ENCODE results near the gene PHETA1.

Gene PHETA1, protein sequence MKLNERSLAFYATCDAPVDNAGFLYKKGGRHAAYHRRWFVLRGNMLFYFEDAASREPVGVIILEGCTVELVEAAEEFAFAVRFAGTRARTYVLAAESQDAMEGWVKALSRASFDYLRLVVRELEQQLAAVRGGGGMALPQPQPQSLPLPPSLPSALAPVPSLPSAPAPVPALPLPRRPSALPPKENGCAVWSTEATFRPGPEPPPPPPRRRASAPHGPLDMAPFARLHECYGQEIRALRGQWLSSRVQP

DNA sequence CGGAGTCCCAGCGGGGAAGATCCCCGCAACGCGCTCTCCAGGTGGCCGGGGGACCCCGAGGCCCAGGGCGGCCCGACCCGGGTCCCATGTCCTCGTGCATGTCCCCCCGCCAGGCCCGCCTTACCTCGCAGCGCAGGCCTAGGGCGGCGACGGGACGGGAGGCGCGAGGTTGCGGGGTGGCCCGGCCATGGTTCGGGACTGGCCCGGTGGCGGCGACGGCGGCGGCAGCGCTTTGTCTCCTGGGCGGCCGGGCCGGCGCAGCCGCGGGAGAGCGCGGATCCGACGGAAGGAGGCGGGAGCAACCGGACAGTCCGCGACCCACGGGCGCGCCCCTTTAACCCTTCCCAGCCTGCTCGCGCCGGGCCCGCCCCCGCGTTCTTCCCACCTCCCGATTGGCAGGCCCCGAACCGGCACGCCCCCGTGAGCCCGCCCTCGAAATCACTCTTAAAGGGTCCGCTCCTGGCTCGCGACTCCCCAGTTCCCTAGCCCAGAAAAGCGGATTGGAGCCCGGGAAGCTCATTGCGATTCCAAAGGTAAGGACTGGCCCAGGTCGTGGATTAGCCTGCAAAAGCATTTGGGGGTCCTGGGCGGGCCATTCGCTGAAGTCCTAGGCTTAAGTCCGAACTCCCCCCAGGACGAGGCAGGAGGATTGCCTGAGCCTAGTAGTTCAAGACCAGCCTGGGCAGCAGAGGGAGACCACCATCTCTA, at the start of gene PHETA1:
Gene PHETA1 (minus strand): TSS at position 308 of the 708 bp plus-strand sequence. CDS start 5,668 bp downstream, outside the sequence.
- in situ Hi-C loops (cut with MboI; ENCODE audit: low sequenced_read_pairs), result no loop called here

DNA sequence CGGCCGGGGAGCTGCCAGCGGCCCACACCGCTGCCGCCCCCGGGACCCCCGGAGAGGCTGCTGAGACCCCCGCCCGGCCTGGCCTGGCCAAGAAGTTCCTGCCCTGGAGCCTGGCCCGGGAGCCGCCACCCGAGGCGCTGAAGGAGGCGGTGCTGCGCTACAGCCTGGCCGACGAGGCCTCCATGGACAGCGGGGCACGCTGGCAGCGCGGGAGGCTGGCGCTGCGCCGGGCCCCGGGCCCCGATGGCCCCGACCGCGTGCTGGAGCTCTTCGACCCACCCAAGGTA, 49.6 kb upstream of the PHETA1 start:
- in situ Hi-C loops (cut with MboI; ENCODE audit: low sequenced_read_pairs), result no loop called here

- in situ Hi-C loops (cut with MboI; ENCODE audit: low sequenced_read_pairs), result no loop called here
These were observed 49.1 kb upstream of the PHETA1 start for GRCh38 chr12:111417784-111418593.

DNA sequence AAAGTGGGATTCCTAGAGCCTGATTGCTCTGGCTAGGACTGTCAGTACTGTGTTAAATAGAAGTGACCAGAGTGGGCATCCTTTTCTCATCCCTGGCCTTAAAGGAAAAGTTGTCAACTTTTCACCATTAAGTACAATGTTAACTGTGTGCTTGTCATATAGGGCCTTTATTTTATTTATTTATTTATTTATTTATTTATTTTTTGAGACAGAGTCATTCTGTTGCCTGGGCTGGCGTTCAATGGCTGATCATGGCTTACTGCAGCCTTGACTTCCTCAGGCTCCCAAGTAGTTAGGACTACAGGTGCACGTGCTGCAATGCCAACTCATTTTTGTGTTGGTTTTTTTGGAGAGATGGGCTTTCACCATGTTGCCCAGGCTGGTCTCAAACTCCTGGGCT, 48.4 kb upstream of the PHETA1 start:
- in situ Hi-C loops (cut with MboI; ENCODE audit: low sequenced_read_pairs), result no loop called here

GRCh38 chr12:111414711-111415252, 45.9 kb upstream of the PHETA1 start:
- in situ Hi-C loops (cut with MboI; ENCODE audit: low sequenced_read_pairs), result no loop called here

GRCh38 chr12:111413442-111414086, 44.7 kb upstream of the PHETA1 start:
- in situ Hi-C loops (cut with MboI; ENCODE audit: low sequenced_read_pairs), result no loop called here

GRCh38 chr12:111412830-111413441, 44.0 kb upstream of the PHETA1 start:
- in situ Hi-C loops (cut with MboI; ENCODE audit: low sequenced_read_pairs), result no loop called here

- in situ Hi-C loops (cut with MboI; ENCODE audit: low sequenced_read_pairs), result no loop called here
These were observed 43.3 kb upstream of the PHETA1 start for GRCh38 chr12:111412007-111412829.

- in situ Hi-C loops (cut with MboI; ENCODE audit: low sequenced_read_pairs), result no loop called here
These were observed 42.4 kb upstream of the PHETA1 start for GRCh38 chr12:111411185-111411764.

DNA sequence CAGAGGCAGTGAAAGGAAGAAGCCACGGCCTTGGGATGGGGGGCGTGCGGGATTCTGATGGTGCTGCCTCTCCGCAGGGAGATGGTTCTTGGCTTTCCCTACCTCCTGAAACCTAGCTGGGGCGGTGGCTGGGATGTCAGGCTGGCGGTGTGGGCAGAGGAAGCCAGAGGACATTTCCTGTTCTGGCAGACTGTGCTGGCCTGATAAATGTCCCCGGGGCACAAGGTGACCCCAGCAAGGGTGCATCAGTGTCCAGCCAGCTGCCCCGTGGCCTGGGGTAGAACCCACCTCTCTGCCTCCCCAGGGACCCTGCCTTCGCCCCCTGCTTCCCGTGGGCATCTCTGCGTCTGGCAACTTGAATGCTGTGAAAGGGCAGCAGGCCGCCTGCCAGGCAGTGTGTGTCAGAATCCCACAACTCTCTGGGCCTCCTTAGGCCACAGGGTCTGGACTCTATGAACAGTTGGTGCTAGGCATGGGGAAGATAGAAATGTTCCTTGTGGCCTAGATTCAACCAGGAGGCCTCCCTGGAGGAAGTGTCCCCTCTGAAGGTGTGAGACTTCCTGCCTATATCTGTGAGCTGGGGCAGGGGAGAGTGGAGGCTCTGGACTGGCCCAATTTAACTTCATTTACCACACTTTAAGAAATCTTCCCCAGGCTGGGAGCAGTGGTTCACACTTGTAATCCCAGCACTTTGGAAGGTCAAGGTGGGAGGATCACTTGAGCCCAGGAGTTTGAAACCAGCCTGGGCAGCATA, 41.7 kb upstream of the PHETA1 start:
- in situ Hi-C loops (cut with MboI; ENCODE audit: low sequenced_read_pairs), result no loop called here

GRCh38 chr12:111409780-111410430, 41.0 kb upstream of the PHETA1 start:
- in situ Hi-C loops (cut with MboI; ENCODE audit: low sequenced_read_pairs), result no loop called here

DNA sequence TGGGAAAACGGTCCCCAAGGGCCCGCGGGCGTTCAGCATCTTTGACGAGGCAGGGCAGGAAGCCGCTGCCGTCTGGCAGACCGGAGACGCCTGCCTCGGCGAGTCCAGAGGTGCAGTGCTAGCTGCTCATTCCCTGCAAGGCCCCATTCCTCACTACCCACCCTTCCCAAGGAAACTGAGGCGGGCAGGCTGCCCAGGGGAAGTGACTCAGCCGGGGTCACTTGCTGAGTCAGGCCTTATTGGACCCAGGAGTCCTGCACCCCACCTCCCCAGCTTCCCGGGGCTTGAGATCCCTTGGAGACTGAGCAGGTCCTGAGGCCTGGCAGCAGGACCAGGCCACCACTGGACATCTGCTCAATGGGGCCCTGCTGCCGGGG, 40.5 kb upstream of the PHETA1 start:
- in situ Hi-C loops (cut with MboI; ENCODE audit: low sequenced_read_pairs), result no loop called here

DNA sequence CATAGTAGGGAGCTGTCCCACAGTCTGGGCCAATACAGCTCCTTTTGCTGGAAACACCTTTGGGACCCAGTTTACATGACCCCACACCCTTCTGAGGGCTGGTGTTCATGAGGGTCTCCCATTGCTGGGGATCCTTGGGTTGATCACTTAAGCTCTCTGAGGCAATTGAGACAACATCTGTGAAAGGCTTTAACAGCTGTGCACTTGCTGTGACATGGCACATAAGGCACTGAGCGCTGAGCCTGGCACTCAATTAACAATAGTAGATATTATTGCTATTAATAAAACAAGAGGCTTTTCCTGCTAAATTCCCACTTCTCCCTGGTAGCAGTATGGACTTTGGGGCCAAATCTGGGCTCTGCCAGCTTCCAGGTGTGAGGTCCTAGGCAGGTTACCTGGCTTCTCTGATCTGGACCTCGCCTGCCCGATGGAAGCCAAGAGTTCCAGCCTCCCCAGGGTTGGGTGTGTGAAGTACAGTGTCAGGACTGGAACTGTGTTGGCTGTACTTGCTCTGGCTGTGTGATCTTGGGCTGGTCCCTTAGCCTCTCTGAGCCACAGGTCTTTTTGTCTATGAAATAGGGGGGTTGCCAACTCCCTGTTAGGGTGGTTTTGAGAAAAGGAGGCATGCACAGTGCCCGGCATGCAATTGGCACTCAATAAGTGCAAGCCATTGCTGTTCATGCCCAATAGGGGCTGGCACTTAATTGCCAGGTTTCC, 39.9 kb upstream of the PHETA1 start:
- in situ Hi-C loops (cut with MboI; ENCODE audit: low sequenced_read_pairs), result no loop called here

DNA sequence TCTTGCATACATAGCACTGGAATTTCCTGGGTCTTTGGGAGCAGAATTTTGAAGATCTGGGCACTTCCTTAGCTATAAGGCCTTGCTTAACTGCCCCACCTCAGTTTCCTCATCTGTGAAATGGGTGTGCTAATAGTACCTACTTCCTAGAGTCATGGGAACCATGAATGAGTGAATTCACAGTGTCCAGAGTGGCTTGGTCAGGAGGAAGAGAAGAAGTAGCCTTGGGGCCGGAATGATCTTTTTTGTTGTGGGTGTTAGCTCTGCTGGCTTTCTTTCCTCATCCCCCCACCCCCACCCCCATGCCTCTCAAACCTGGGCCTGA, 39.2 kb upstream of the PHETA1 start:
- in situ Hi-C loops (cut with MboI; ENCODE audit: low sequenced_read_pairs), result no loop called here

- in situ Hi-C loops (cut with MboI; ENCODE audit: low sequenced_read_pairs), result no loop called here
These were observed 38.7 kb upstream of the PHETA1 start for GRCh38 chr12:111407377-111408115.

DNA sequence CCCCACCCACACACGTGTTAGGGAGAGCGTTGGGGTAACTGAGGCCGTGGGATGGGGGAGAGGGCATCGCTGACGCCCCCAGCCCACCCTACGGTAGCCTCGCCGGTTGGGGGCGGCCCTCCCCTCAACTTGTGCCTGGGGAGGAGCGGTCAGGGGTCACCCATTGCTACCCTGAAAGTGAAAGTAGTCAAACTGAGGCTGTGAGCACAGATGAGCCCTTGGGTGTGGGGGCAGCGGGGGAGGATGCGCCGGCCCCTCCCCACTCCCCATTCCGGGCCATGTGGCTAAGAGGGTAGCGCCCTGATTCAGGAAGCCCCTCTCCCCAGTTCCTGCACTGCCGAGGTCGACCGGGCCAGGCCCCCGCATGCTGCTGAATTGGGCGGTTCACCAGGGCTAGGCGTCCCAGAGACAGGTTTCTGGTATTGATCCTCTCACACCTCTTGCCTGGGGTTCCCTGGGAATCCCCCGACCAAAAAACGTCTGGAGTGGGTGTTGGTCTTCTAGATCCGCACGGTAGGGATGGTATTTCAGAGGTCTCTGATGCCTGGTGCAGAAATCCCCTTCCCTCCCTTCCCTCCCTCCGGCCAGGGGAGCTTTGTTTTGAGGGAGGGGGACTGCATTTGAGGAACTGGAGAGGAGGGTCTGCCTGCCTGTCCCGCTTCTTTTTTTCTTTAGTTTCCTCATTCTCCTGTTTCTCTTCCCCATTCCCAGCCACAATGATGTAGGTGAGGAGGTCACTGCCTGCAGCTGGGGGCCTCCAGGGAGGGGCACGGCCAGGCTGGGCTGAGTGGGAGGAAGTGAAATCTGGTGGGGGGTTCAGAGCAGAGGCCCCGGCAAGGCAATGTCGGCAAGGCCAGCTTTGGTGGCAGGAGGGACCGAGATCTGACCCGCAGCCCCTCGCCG, 37.8 kb upstream of the PHETA1 start:
- in situ Hi-C loops (cut with MboI; ENCODE audit: low sequenced_read_pairs), result no loop called here

Measured in HL-60/S4 treated with retinoic acid at 250 ng/mL for 4 days and 3 days (cell line).